ENCODE measurements around the gene GULP1. TPM values are rescaled to one million over a fixed set of nuclear protein-coding genes. Genes with fewer than 3 reads are reported as not detected.

GULP1 gene
- total and polyA plus RNA-seq, 7 donors: 5.6 to 18.0 (median 11.3) TPM

- Histone ChIP-seq H3K36me3 (ENCODE audit: insufficient read depth in 1 of 2, low read depth in 1 of 2) (no peaks in the 10 kb centered on the region), H3K4me3 (no peak overlapping the region), H3K27ac (no peak overlapping the region), H3K27me3 (ENCODE audit: insufficient read depth in 3 of 3, low read length in 2 of 3) (no peaks in the 10 kb centered on the region), H3K4me1 (no peaks in the 10 kb centered on the region), H3K9me3 (peaks cover 9% of the 10 kb centered on the region)
- 94 to 98% (median 96%) methylated on average over 4 of the region's 4 CpGs for WGBS, 3 donors
- intact Hi-C loops (cut with DNase I): no loop called here
- no peak for TF ChIP-seq CTCF (IDR thresholded peaks at IDR 0.05)
- ATAC-seq (no peak), DNase-seq (no peak)
Observed at GRCh38 chr2:188471166-188471565, 179.5 kb downstream of the GULP1 start.

GRCh38 chr2:188473306-188473705 lies 181.6 kb downstream of the GULP1 start:
- WGBS, 3 donors: 87 to 98% (median 90%) methylated on average over 3 of the region's 3 CpGs
- Histone ChIP-seq H3K27ac (no peak overlapping the region), H3K36me3 (ENCODE audit: insufficient read depth in 1 of 2, low read depth in 1 of 2) (no peaks in the 10 kb centered on the region), H3K9me3 (peaks cover 9% of the 10 kb centered on the region), H3K27me3 (ENCODE audit: insufficient read depth in 3 of 3, low read length in 2 of 3) (no peaks in the 10 kb centered on the region), H3K4me3 (no peak overlapping the region), H3K4me1 (no peaks in the 10 kb centered on the region)
- DNase-seq: no peak
- ATAC-seq: peak in 1 of 4 donors; percentile 25
- intact Hi-C loops (cut with DNase I): no loop called here
- TF ChIP-seq CTCF (IDR thresholded peaks at IDR 0.05): no peak

GRCh38 chr2:188474316-188474715 lies 182.6 kb downstream of the GULP1 start:
- no peak for DNase-seq
- Histone ChIP-seq H3K36me3 (ENCODE audit: insufficient read depth in 1 of 2, low read depth in 1 of 2) (no peaks in the 10 kb centered on the region), H3K27ac (no peak overlapping the region), H3K27me3 (ENCODE audit: insufficient read depth in 3 of 3, low read length in 2 of 3) (no peaks in the 10 kb centered on the region), H3K4me1 (no peaks in the 10 kb centered on the region), H3K4me3 (no peak overlapping the region), H3K9me3 (peaks cover 9% of the 10 kb centered on the region)
- intact Hi-C loops (cut with DNase I): no loop called here
- 89 to 92% (median 90%) methylated on average over 2 of the region's 2 CpGs for WGBS, 3 donors
- TF ChIP-seq CTCF (IDR thresholded peaks at IDR 0.05): no peak
- ATAC-seq: no peak

GRCh38 chr2:188475945-188476344 lies 184.3 kb downstream of the GULP1 start:
- H3K27me3 ChIP-seq (ENCODE audit: insufficient read depth in 3 of 3, low read length in 2 of 3): no peaks in the 10 kb centered on the region
- no peak overlapping the region for H3K27ac ChIP-seq
- H3K9me3 ChIP-seq: peaks cover 1% of the 10 kb centered on the region
- intact Hi-C loops (cut with DNase I): no loop called here
- no peak for TF ChIP-seq CTCF (IDR thresholded peaks at IDR 0.05)
- H3K4me1 ChIP-seq: no peaks in the 10 kb centered on the region
- no peak overlapping the region for H3K4me3 ChIP-seq
- DNase-seq (no peak), ATAC-seq (no peak)
- H3K36me3 ChIP-seq (ENCODE audit: insufficient read depth in 1 of 2, low read depth in 1 of 2): no peaks in the 10 kb centered on the region
- WGBS, 3 donors: 35 to 53% (median 37%) methylated on average over 4 of the region's 4 CpGs

- H3K36me3 ChIP-seq (ENCODE audit: insufficient read depth in 1 of 2, low read depth in 1 of 2): no peaks in the 10 kb centered on the region
- 70 to 75% (median 71%) methylated on average over 5 of the region's 5 CpGs for WGBS, 3 donors
- intact Hi-C loops (cut with DNase I): no loop called here
Observed at GRCh38 chr2:188477564-188478103, 186.0 kb downstream of the GULP1 start.

More at GRCh38 chr2:188477564-188478103, 186.0 kb downstream of the GULP1 start:
- Histone ChIP-seq H3K27ac (no peak overlapping the region), H3K9me3 (no peaks in the 10 kb centered on the region), H3K4me1 (no peaks in the 10 kb centered on the region), H3K27me3 (ENCODE audit: insufficient read depth in 3 of 3, low read length in 2 of 3) (no peaks in the 10 kb centered on the region), H3K4me3 (no peak overlapping the region)
- no peak for TF ChIP-seq CTCF (IDR thresholded peaks at IDR 0.05)
- no peak for ATAC-seq
- DNase-seq: no peak

Measured in psoas muscle (tissue), 8 donors.